ENCODE results near the gene CLTB.

- TF ChIP-seq CTCF (IDR thresholded peaks at IDR 0.05) (no peak), EZH2 (IDR thresholded peaks at IDR 0.05; ENCODE audit: borderline replicate concordance, insufficient read depth, low read depth, low read length, poor library complexity, severe bottlenecking) (no peak)
These were observed 10.5 kb downstream of the CLTB start for GRCh38 chr5:176405656-176406435.

Measured in B cell (primary cell).